Panc1 (cell line): Measurements from ENCODE around the gene ADGRE3. TPM values are rescaled to one million over a fixed set of nuclear protein-coding genes. Genes with fewer than 3 reads are reported as not detected.

Source experiments
- ATAC-seq: fragments of 200-7000 bp; cut with Tn5 transposase; 2 replicates; pipeline ENCODE4 v1.9.1; 2020; ENCODE audit warnings: mild to moderate bottlenecking, moderate library complexity
- BruUV-seq: library from RNA; stranded (reverse); fragments of 400-500 nt; replicated peaks from 2 replicates; lab custom pipeline; 2021; lab: Mats Ljungman, UMichigan
- CTCF ChIA-PET: fragments of 300-600 bp; sonication (Branson Sonifier 250); formaldehyde crosslinking; loops from one replicate; lab custom pipeline; 2022; ENCODE audit warnings: antibody characterized with exemption; lab: Charles Lee
- POLR2A ChIA-PET: fragments of 300-600 bp; sonication (Branson Sonifier 250); formaldehyde crosslinking; loops from one replicate; lab custom pipeline; 2022; ENCODE audit warnings: antibody characterized with exemption; lab: Charles Lee
- DNase-seq: peaks from one replicate; pipeline ENCODE4 v3.0.0-alpha.2; 2010; ENCODE audit warnings: low read depth, low spot score
- H3K27ac ChIP-seq: 2 replicates; pipeline ENCODE4 v1.5.1; 2011; ENCODE audit warnings: mild to moderate bottlenecking, low read length, inconsistent platforms
- H3K27me3 ChIP-seq: fragments of 200-500 bp; sonication (Bioruptor generic); 2 replicates; pipeline ENCODE4 v1.6.0; 2014; ENCODE audit warnings: low read length, inconsistent platforms; ENCODE audit not compliant: control insufficient read depth, insufficient read depth
- H3K36me3 ChIP-seq: fragments of 200-500 bp; sonication (Bioruptor generic); 2 replicates; pipeline ENCODE4 v1.5.1; 2014; ENCODE audit warnings: inconsistent platforms, mild to moderate bottlenecking, low read length, moderate library complexity; ENCODE audit not compliant: control insufficient read depth, insufficient read depth
- H3K4me1 ChIP-seq: 2 replicates; pipeline ENCODE4 v1.5.1; 2011; ENCODE audit warnings: inconsistent platforms, mild to moderate bottlenecking, low read length, moderate library complexity; ENCODE audit not compliant: control insufficient read depth, insufficient read depth
- H3K4me3 ChIP-seq, 2 experiments: 2 replicates each; pipeline ENCODE4 v1.5.1; 2011 to 2012; ENCODE audit warnings: low read depth in 2 of 2, low read length in 2 of 2, mild to moderate bottlenecking in 2 of 2, inconsistent platforms in 1 of 2, moderate library complexity in 1 of 2
- H3K9me3 ChIP-seq: fragments of 200-500 bp; sonication (Bioruptor generic); 2 replicates; pipeline ENCODE4 v1.5.1; 2014; ENCODE audit warnings: low read depth, mild to moderate bottlenecking, inconsistent platforms, low read length, moderate library complexity; ENCODE audit not compliant: control insufficient read depth, insufficient read depth
- POLR2AphosphoS5 ChIP-seq: IDR thresholded peaks from 2 replicates; pipeline ENCODE4 v1.6.1; 2012; ENCODE audit warnings: mild to moderate bottlenecking, low read depth, low read length, moderate library complexity
- SIN3A ChIP-seq: IDR thresholded peaks from 2 replicates; pipeline ENCODE4 v1.6.1; 2012; ENCODE audit warnings: low read depth, mild to moderate bottlenecking, low read length, moderate library complexity, borderline replicate concordance; ENCODE audit not compliant: insufficient read depth
- TCF7L2 ChIP-seq: IDR thresholded peaks from 2 replicates; pipeline ENCODE4 v1.6.1; 2011; ENCODE audit warnings: mild to moderate bottlenecking, low read depth, low read length, inconsistent platforms
- in situ Hi-C: cut with HindIII; loops from 2 replicates; pipeline ENCODE4 v1.10.0; 2016; ENCODE audit warnings: low sequenced_read_pairs, low pct_unique_long_range_greater_than_20kb
- intact Hi-C: fragments of 100-400 bp; cut with micrococcal nuclease; formaldehyde crosslinking; loops from one replicate; pipeline ENCODE4 v1.10.0; 2022; ENCODE audit not compliant: unreplicated experiment
- total RNA-seq: library from RNA; stranded (reverse); gene quantifications from one replicate; pipeline ENCODE4 v1.2.1, GENCODE V29; 2021; ENCODE audit not compliant: unreplicated experiment
- TF ChIP-seq, protein P1 (sequence below): fragments of 450-650 bp; IDR thresholded peaks from 2 replicates; pipeline ENCODE4 v1.5.1; 2017; ENCODE audit warnings: mild to moderate bottlenecking
- TF ChIP-seq, protein P2 (sequence below), 2 experiments: IDR thresholded peaks; 2 replicates each; pipeline ENCODE4 v1.6.1; 2011 to 2012; ENCODE audit warnings: low read depth in 2 of 2, control low read depth in 1 of 2, low read length in 1 of 2, mild to moderate bottlenecking in 1 of 2, moderate library complexity in 1 of 2; ENCODE audit not compliant: insufficient read depth in 1 of 2

The ADGRE3 gene
- total RNA-seq, 1 experiment from 2014 or later = not detected

DNA sequence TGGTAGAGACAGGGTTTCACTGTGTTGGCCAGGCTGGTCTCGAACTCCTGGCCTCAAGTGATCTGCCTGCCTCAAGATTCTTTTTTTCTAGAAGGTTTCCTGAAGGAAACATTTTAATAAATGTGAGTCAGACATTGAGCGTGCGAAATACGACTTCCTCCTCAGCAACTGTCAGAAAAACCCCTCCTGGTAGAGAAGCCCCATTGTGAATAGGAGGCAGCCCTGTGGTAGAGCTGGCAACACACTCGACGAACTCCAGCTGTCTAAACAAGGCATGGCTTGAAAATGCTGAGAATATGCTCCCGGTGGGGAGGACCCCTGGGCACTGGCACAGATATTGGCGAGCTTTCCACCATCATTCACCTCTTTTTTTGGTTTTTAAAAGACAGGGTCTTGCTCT lies 25.0 kb upstream of the ADGRE3 start:
- Histone ChIP-seq H3K4me1 (no peaks in the 10 kb centered on the region), H3K27ac (no peak overlapping the region), H3K4me3 (no peak overlapping the region), H3K36me3 (peaks cover 2% of the 10 kb centered on the region), H3K27me3 (no peaks in the 10 kb centered on the region), H3K9me3 (no peaks in the 10 kb centered on the region)
- ChIA-PET CTCF (interaction anchor here (0.6 kb wide), 2 partner anchors 93 to 482 kb away, joined by 4 to 5 read pairs; no protein-coding TSS in a partner anchor), POLR2A (no interaction called here)
- no TSS peak for BruUV-seq
- intact Hi-C loops (no loop called here), in situ Hi-C loops (no loop called here)
- TF ChIP-seq, protein P1, sequence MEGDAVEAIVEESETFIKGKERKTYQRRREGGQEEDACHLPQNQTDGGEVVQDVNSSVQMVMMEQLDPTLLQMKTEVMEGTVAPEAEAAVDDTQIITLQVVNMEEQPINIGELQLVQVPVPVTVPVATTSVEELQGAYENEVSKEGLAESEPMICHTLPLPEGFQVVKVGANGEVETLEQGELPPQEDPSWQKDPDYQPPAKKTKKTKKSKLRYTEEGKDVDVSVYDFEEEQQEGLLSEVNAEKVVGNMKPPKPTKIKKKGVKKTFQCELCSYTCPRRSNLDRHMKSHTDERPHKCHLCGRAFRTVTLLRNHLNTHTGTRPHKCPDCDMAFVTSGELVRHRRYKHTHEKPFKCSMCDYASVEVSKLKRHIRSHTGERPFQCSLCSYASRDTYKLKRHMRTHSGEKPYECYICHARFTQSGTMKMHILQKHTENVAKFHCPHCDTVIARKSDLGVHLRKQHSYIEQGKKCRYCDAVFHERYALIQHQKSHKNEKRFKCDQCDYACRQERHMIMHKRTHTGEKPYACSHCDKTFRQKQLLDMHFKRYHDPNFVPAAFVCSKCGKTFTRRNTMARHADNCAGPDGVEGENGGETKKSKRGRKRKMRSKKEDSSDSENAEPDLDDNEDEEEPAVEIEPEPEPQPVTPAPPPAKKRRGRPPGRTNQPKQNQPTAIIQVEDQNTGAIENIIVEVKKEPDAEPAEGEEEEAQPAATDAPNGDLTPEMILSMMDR = no peak
- TF ChIP-seq, protein P2, sequence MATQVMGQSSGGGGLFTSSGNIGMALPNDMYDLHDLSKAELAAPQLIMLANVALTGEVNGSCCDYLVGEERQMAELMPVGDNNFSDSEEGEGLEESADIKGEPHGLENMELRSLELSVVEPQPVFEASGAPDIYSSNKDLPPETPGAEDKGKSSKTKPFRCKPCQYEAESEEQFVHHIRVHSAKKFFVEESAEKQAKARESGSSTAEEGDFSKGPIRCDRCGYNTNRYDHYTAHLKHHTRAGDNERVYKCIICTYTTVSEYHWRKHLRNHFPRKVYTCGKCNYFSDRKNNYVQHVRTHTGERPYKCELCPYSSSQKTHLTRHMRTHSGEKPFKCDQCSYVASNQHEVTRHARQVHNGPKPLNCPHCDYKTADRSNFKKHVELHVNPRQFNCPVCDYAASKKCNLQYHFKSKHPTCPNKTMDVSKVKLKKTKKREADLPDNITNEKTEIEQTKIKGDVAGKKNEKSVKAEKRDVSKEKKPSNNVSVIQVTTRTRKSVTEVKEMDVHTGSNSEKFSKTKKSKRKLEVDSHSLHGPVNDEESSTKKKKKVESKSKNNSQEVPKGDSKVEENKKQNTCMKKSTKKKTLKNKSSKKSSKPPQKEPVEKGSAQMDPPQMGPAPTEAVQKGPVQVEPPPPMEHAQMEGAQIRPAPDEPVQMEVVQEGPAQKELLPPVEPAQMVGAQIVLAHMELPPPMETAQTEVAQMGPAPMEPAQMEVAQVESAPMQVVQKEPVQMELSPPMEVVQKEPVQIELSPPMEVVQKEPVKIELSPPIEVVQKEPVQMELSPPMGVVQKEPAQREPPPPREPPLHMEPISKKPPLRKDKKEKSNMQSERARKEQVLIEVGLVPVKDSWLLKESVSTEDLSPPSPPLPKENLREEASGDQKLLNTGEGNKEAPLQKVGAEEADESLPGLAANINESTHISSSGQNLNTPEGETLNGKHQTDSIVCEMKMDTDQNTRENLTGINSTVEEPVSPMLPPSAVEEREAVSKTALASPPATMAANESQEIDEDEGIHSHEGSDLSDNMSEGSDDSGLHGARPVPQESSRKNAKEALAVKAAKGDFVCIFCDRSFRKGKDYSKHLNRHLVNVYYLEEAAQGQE (IDR thresholded peaks at IDR 0.05; ENCODE audit: insufficient read depth in 1 of 2, low read depth in 2 of 2, low read length in 1 of 2) = no peak
- no peak for TF ChIP-seq POLR2AphosphoS5
- no peak for TF ChIP-seq TCF7L2
- no peak for TF ChIP-seq SIN3A
- DNase-seq (no peak), ATAC-seq (no peak)

DNA sequence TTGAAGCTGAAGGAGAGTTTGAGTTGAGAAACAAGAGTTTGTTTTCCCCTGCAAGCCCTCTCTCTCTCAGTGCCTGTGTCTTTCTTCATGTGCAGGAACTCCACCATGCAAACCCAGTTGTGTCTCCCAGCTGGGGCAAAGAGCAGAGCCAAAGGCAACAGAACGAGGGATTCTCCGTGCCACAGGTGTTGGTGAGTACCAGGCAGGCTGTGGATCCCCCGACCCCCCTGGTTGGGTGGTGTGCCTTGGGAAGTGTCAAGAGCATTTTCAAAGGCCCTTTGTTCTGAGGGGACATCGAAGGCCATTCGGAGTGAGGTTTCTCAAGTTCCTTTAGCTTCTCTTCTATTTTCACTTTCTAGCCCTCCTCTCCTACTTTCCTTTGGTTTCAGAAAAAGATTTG lies 20.8 kb upstream of the ADGRE3 start:
- Histone ChIP-seq H3K9me3 (no peaks in the 10 kb centered on the region), H3K4me1 (no peaks in the 10 kb centered on the region), H3K36me3 (no peaks in the 10 kb centered on the region; the same call in none of the 2 replicates), H3K27me3 (no peaks in the 10 kb centered on the region), H3K4me3 (no peak overlapping the region), H3K27ac (no peak overlapping the region)
- BruUV-seq = no TSS peak
- intact Hi-C loops = no loop called here
- ChIA-PET CTCF (no interaction called here), POLR2A (no interaction called here)
- no peak for DNase-seq
- ATAC-seq = no peak
- TF ChIP-seq TCF7L2 (no peak), SIN3A (no peak), POLR2AphosphoS5 (no peak)
- TF ChIP-seq, protein P1 = no peak
- TF ChIP-seq, protein P2 (IDR thresholded peaks at IDR 0.05; ENCODE audit: insufficient read depth in 1 of 2, low read depth in 2 of 2, low read length in 1 of 2) = no peak
- in situ Hi-C loops = no loop called here
